Duodenal mucosa (tissue), 2 donors: ENCODE data around the gene IL1R2.

ENCODE experiments used
- H3K27ac ChIP-seq: one replicate; pipeline ENCODE4 v1.7.0; 2013; ENCODE audit warnings: low read depth, low read length
- H3K27me3 ChIP-seq, 2 donors: one replicate each; pipeline ENCODE4 v1.7.0; 2013; ENCODE audit warnings: low read length in 2 of 2, control low read depth in 1 of 2; ENCODE audit not compliant: insufficient read depth in 2 of 2, control insufficient read depth in 1 of 2
- H3K36me3 ChIP-seq, 2 donors: one replicate each; pipeline ENCODE4 v1.7.0; 2013; ENCODE audit warnings: low read length in 2 of 2, control low read depth in 1 of 2; ENCODE audit not compliant: insufficient read depth in 2 of 2, control insufficient read depth in 1 of 2
- H3K4me1 ChIP-seq, 2 donors: one replicate each; pipeline ENCODE4 v1.7.0; 2013; ENCODE audit warnings: low read length in 2 of 2, control low read depth in 1 of 2; ENCODE audit not compliant: insufficient read depth in 2 of 2, control insufficient read depth in 1 of 2
- H3K4me3 ChIP-seq, 2 donors: one replicate each; pipeline ENCODE4 v1.7.0; 2013; ENCODE audit warnings: low read length in 2 of 2, low read depth in 1 of 2
- H3K9ac ChIP-seq, 2 donors: one replicate each; pipeline ENCODE4 v1.7.0; 2013; ENCODE audit warnings: low read length in 2 of 2, low read depth in 1 of 2
- H3K9me3 ChIP-seq, 2 donors: one replicate each; pipeline ENCODE4 v1.7.0; 2013; ENCODE audit warnings: low read length in 2 of 2, control low read depth in 1 of 2; ENCODE audit not compliant: control insufficient read depth in 1 of 2

Gene IL1R2

DNA sequence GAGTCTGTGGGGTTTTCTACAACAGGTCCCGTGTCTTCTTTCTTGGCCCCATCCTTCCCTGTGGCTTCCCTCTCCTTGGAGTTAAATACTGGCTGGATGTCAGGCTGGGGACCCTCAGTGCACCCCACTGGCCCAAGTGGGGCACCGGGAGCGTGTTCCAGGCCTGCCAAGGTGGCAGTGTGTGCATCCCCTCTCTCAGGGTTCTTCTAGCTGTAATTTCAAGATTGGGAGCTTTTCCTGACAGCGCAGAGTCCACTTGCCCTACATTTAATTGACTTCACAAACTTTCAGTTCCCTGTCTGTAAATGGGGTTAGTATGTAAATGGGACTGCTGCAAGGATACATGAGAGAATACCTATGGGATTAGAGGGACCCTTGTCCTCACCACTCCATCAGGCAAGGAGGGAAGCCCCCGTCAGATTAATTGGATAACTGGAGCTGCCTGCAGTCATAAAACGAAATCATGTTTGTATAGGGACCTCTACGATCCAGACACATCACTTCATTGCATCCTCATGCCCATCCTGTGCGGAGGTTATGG, 66.6 kb downstream of the IL1R2 start:
- Histone ChIP-seq H3K36me3 (no peaks in the 10 kb centered on the region), H3K9ac (no peak overlapping the region), H3K27ac (no peak overlapping the region), H3K4me1 (peaks cover 0 to 17% of the 10 kb centered on the region in 2 donors), H3K4me3 (no peak overlapping the region), H3K9me3 (no peaks in the 10 kb centered on the region), H3K27me3 (no peaks in the 10 kb centered on the region)

DNA sequence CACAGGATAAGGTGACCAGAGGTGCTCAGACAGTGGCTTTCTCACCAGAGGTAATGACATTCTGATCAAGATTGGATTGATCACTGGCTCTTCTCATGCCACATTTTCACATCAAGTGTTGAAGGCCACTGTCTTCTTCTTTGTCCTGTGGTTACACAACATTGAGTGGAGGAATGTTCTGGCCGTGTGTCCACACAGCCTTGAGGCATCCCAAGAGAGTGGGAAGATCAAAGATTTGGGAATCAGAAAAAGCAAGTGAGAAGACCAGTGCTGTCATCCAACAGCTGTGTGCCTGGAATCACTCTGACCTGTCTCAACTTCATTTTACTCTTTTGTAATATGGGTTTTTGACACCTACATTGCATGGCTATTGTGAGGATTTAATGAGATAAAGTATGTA, 67.4 kb downstream of the IL1R2 start:
- H3K9ac ChIP-seq: no peak overlapping the region
- H3K9me3 ChIP-seq: no peaks in the 10 kb centered on the region
- no peak overlapping the region for H3K4me3 ChIP-seq
- H3K36me3 ChIP-seq: no peaks in the 10 kb centered on the region
- H3K27ac ChIP-seq: no peak overlapping the region
- H3K27me3 ChIP-seq: no peaks in the 10 kb centered on the region
- peaks cover 5 to 23% of the 10 kb centered on the region in 2 donors for H3K4me1 ChIP-seq

GRCh38 chr2:102060047-102060446, 68.3 kb downstream of the IL1R2 start:
- Histone ChIP-seq H3K9me3 (no peaks in the 10 kb centered on the region), H3K27ac (no peak overlapping the region), H3K27me3 (no peaks in the 10 kb centered on the region), H3K36me3 (no peaks in the 10 kb centered on the region), H3K4me1 (peaks cover 13 to 32% of the 10 kb centered on the region in 2 donors), H3K4me3 (no peak overlapping the region), H3K9ac (no peak overlapping the region)

DNA sequence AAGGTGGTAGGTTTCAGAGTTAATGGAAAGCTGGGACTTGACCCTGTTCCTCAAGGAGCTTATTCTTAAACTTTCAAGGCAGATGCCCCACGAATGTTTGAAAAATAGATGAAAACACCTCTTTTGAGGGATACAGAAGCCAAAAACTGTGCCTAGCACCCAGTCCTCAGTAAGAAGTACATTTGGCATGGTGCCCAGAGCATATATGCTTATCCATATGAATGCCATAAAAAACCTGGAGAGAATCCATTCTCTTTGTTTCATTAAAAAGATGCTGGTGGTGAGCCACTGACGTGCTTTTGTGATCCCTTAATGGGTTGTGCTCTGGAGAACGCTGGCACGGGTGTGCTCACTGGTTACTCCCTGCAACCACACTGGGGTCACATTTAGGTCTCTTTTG, 69.0 kb downstream of the IL1R2 start:
- Histone ChIP-seq H3K4me3 (no peak overlapping the region), H3K27me3 (no peaks in the 10 kb centered on the region), H3K36me3 (no peaks in the 10 kb centered on the region), H3K4me1 (peaks cover 16 to 35% of the 10 kb centered on the region in 2 donors), H3K27ac (no peak overlapping the region), H3K9ac (no peak overlapping the region), H3K9me3 (no peaks in the 10 kb centered on the region)

GRCh38 chr2:102061286-102061699, 69.5 kb downstream of the IL1R2 start:
- Histone ChIP-seq H3K27me3 (no peaks in the 10 kb centered on the region), H3K9me3 (no peaks in the 10 kb centered on the region), H3K36me3 (no peaks in the 10 kb centered on the region), H3K4me1 (peaks cover 16 to 35% of the 10 kb centered on the region in 2 donors), H3K9ac (no peak overlapping the region), H3K27ac (no peak overlapping the region), H3K4me3 (no peak overlapping the region)

DNA sequence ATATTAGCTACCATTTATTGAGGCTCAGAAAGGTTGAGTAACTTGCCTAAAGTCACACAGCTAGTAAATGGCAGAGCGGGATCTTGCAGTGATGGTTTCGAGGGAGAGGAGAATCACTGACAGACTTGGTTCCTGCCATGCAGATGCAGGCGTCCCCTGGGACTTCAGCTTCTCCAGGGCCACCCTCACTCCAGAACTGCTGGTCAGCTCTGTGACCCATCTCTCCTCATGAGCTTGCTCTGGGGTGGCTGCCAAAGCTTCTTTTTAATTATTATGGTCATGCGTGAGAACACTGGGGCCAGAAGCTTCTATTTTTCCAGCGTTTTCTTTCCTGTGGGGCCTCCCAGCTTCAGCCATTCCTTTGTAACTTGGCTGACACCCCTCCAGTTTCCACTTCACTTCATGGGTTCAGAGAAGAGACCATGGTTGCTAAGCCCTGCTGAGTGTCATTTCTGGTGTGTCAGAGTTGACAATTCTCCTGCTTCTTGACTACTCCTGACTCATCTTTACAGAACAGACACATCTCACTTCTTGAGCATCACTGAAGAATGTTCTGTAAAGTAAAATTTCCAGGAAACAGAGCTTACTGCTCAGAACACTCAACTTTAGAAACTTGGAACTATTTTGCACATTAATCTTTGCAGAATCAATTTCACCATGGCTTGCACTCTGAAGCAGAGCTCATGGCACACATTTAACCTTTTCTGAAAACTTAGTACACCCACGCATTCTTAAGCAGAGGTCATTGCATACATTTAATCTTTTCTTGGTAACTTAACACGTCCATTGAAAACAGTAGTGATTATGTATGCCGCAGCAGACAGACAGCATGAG, 70.4 kb downstream of the IL1R2 start:
- H3K4me3 ChIP-seq: no peak overlapping the region
- H3K36me3 ChIP-seq: no peaks in the 10 kb centered on the region
- no peaks in the 10 kb centered on the region for H3K27me3 ChIP-seq
- no peak overlapping the region for H3K9ac ChIP-seq
- H3K4me1 ChIP-seq: peaks cover 16 to 35% of the 10 kb centered on the region in 2 donors
- H3K9me3 ChIP-seq: no peaks in the 10 kb centered on the region
- peak overlapping the region; percentile 30 for H3K27ac ChIP-seq

DNA sequence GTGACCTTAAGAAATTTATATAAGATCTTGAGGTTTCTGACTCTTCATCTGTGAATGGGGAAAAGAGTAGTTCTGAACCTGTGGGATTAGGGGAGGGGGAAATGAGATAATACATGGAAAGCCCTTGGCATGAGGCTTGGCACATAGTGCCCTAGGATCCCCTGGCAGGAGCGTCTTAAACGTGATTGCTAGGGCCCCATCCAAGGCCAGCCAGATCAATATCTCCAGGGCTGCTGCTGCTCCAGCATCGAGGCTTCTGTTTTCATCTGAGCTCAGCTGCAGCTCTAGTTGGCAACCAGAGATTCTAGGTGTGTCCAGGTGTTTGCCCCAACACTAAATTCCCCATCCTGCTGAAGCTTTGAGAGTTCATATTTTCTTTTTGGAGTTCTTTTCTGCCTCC, 71.0 kb downstream of the IL1R2 start:
- peaks cover 16 to 35% of the 10 kb centered on the region in 2 donors for H3K4me1 ChIP-seq

GRCh38 chr2:102063487-102063911, 71.7 kb downstream of the IL1R2 start:
- H3K9ac ChIP-seq: no peak overlapping the region
- peak overlapping the region; percentile 61 for H3K27ac ChIP-seq
- H3K27me3 ChIP-seq: no peaks in the 10 kb centered on the region
- H3K36me3 ChIP-seq: no peaks in the 10 kb centered on the region
- H3K4me1 ChIP-seq: peaks cover 16 to 35% of the 10 kb centered on the region in 2 donors
- H3K4me3 ChIP-seq: no peak overlapping the region
- H3K9me3 ChIP-seq: no peaks in the 10 kb centered on the region

More for the DNA sequence above, 71.0 kb downstream of the IL1R2 start:
- no peak overlapping the region for H3K9ac ChIP-seq
- peak overlapping the region; percentile 20 for H3K27ac ChIP-seq
- H3K27me3 ChIP-seq: no peaks in the 10 kb centered on the region
- H3K9me3 ChIP-seq: no peaks in the 10 kb centered on the region
- H3K36me3 ChIP-seq: no peaks in the 10 kb centered on the region
- no peak overlapping the region for H3K4me3 ChIP-seq

DNA sequence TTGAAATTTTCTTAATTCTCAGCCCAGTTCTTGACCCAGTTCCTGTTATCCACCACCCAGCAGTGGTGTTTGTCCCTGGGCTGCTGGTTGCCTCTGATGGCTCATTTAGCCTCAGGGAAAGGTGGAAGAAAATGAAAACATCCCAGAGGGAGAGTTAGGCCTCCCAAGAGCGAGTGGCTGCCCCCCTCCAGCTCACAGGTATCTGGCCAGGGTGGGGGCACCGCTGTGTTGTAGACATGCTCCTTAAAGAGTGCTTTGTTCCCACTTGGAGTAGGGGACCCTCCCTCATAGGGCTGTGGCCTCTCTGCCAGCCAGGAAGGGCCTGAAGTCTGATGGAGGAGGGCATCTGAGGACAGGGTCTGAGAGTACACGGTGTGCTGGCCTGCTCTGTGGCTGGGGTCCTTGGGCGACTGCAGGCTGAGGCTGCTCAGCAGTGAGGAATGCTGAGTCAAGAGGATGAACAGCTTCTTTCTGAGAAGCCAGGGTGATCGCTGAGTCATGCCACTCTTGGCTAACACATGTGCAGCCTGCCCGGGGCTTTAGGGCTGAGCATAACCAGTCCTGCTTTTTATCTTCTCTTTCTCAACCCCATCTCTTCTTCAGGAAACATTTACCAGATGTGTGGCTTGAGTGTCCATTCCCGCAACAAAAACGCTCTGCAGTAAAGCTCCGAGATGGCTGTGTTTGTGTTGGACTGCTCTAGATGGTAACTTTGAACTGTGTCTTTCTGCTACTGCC, 72.3 kb downstream of the IL1R2 start:
- no peaks in the 10 kb centered on the region for H3K27me3 ChIP-seq
- H3K36me3 ChIP-seq: no peaks in the 10 kb centered on the region
- H3K4me1 ChIP-seq: peaks cover 16 to 35% of the 10 kb centered on the region in 2 donors
- H3K4me3 ChIP-seq: no peak overlapping the region
- no peak overlapping the region for H3K9ac ChIP-seq
- peak overlapping the region; percentile 71 for H3K27ac ChIP-seq
- no peaks in the 10 kb centered on the region for H3K9me3 ChIP-seq
